HT-29 (cell line): ENCODE results near the gene S100A2. TPM values are rescaled to one million over a fixed set of nuclear protein-coding genes. Genes with fewer than 3 reads are reported as not detected.

Experiments used
- DNase-seq: peaks from one replicate; pipeline ENCODE4 v3.0.0-alpha.2; 2015; ENCODE audit warnings: low spot score
- total RNA-seq: library from RNA; depleted of rRNA; stranded (reverse); fragments of >200 nt; shearing (Covaris generic); gene quantifications from 2 replicates; pipeline ENCODE4 v1.2.3, GENCODE V29; 2014; rRNA removed

S100A2 gene
- 17.9 and 26.4 TPM in 2 replicates for total RNA-seq

- peak; percentile 81 for DNase-seq
Observed at GRCh38 chr1:153565529-153566374, at the start of gene S100A2. S100A2 (minus strand) TSS chr1:153565844; CDS start chr1:153563877, 1,967 bp downstream.

GRCh38 chr1:153615406-153615805 is 49.8 kb upstream of the S100A2 start:
- no peak for DNase-seq

DNA sequence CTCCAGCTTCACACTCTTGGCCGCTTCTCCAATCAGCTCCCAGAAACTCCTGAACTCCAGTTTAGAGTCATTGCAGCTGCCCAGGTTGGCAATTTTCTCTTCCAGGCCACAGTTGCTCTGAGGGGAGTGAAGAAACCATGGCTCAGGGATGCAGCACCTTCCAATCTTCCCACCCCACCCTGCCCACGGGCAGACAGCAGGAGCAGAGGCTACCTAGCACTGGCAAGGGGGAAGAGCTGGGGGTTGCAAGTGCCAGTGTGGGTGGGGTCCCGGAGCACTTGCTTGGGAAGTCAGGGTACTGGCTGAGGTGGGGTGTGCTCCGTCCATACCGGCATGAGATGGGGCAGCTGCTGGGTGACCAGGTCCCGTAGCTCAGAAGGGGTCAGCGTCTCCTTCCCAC is 49.3 kb upstream of the S100A2 start:
- no peak for DNase-seq

DNA sequence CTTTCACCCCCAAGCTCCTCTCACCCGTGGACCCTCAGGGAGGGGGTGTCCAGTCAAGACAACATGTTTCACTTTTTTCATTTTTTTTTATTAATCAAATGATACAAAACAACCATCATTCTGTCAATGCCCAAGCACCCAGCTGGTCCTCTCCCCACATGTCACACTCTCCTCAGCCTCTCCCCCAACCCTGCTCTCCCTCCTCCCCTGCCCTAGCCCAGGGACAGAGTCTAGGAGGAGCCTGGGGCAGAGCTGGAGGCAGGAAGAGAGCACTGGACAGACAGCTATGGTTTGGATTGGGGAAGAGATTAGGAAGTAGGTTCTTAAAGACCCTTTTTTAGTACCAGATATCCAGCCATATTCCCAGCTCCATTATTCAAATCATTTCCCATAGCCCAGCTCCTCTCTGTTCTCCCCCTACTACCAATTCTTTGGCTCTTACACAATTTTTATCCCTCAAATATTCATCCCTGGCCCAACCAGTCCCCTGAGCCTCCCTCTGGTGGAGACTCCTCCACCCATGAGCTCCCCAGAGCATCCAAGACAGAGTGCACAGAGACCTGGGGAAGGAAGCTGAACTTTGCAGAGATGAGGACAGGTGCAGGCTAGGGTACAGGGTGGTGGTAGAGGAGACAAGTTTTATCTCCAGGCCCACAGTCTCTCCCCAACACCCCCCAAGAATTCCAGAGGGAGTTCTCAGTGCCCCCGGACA is 48.7 kb upstream of the S100A2 start:
- no peak for DNase-seq

DNA sequence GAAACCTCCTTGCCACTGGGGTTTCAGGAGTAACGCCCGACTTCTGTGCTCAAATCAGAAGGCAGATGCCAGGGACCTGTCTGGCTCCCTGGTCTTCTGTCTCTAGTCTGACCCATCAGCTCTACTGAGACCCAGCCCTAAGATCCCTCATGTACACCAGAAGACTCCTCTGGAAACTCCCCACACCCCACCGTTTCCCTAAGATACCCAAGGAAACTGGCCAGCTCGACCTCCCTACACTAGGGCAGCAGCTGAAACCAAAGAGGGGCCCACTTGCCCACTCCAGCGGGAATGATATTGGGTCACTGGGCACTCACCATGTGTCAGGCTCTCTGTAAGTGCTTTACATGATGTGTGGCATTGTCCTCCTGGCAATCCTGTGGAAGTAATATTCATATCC is 47.8 kb upstream of the S100A2 start:
- no peak for DNase-seq

DNA sequence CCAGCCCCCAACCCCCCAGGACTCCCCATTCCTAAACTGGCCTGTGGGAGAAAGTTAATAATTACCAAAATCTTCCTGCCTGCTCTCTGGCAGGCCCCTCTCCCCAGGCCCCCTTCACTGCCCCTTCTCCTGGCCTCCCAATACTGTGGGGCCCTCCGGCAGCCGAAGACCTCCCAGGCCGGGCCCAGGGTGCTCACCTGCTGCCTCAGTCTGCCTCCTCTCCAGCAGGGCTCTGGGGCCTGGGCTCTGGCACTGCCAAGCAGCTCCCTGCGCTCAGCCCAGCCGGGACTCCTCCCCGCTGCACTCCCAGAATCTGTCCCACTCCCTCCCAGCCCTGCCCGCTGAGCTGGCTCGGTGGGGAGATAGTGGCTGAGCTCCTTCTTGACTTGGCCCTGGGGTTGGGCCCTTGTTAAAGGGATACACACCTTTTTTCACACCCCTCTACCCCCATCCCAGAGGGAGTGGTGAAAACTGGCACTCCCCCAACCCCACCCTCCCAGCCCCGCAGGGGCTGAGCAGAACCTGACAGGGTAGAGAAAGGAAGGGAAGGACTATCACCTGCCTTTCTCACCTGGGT is 47.2 kb upstream of the S100A2 start, which contains the start of gene S100A16:
Gene S100A16 (minus strand): TSS at position 383 of the 577 bp plus-strand sequence. CDS start 4,986 bp downstream, outside the sequence.
- peak; percentile 82 for DNase-seq

DNA sequence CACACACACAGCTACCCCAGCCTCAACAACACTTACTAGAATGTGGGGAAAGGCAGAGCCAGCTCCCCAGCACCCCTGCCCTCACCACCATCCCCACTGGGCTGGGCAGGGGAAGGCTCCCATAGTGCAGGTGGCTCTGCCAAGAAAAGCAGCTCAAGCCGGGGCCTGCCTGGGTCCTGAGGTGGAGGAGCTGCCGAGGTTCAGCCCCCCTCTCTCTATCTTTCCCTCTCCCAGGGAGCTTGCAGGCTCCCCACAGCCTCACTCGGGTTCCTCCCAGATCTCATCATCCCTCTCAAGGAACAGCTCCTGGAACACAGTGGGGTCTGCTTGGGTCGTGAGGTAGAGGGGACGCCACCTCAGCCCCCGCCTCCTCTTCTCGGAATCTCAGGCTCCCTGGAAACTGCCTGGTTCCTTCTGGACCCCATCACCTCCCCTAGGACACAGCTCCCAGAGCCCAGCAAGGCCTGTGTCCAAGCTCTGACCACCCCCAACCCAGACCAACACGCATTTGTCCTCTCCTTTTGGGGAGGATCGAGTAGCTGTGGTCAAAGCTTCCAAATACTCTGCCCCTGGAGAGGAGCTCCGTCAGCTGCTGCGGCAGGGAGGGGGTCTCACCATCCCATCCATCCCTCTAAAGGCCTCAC is 46.6 kb upstream of the S100A2 start:
- no peak for DNase-seq

DNA sequence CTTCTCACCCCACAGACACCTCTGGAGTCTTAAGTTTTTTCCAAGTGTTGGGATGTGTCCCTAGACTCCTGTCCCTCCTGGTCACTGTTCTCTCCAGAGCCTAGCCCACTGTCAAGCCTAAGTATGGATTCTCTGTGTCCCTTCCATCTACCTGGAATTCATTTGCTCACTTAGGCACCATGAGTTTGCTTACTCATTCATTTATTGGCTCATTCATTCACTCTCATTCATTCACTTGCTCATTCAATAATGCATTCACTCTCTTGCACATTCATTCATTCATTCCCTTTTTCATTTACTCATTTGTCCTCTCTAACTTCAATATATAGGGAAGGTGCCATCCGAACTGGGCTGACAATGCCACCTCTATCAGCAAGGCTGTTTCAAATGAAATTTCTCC is 45.7 kb upstream of the S100A2 start:
- DNase-seq = no peak

- DNase-seq = no peak
Observed at GRCh38 chr1:153610811-153611301, 45.2 kb upstream of the S100A2 start.

GRCh38 chr1:153610334-153610733 is 44.7 kb upstream of the S100A2 start:
- no peak for DNase-seq

GRCh38 chr1:153609585-153609907 is 43.9 kb upstream of the S100A2 start:
- no peak for DNase-seq

GRCh38 chr1:153608742-153609584 is 43.3 kb upstream of the S100A2 start:
- peak; percentile 83 for DNase-seq

DNA sequence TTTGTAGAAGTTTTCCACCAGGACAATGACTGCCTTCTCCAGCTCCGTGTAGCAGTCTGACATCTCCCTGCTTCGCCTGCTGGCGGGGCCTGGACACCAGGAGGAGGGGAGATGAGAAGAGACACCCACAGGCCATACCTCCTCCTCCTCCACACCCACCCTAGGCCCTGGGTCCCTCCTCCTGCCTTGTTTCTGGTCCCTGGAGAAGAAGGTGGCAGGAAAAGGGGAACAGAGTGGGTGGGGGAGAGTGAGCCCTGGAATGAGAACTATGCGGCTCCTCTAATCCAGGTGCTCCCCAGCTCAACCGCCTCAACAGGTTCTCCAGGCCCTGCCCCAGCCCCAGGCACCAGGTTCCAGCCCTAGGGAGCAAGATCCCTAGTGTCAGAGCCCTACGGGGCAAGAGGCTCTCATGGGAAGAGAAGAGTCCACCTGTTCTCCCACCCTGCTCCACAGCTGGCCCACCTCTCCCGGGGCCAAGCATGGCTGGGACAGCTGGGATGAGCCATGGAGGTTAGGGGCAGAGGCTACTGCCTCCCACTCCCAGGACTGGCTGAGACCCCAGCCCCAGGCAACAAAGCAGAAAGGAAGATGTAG is 42.5 kb upstream of the S100A2 start:
- DNase-seq = peak; percentile 70

GRCh38 chr1:153607381-153607780 is 41.7 kb upstream of the S100A2 start:
- DNase-seq = no peak

DNA sequence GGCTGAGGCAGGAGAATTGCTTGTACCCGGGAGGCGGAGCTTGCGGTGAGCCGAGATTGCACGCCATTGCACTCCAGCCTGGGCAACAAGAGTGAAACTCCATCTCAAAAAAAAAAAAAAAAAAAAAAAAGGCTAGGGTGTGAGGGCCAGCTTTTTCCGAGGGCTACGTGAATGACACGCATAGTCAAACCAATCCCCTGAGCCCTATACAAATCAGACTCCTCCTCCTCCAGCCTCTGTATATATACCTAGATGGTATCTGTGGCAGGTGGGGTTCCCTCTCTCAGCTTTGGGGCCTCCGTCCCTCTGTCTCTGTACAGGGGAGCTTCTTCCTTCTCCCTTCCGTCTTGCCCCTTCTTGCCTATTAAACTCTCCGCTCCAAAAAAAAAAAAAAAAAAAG is 40.5 kb upstream of the S100A2 start:
- no peak for DNase-seq

GRCh38 chr1:153602749-153603148 is 37.1 kb upstream of the S100A2 start:
- no peak for DNase-seq

DNA sequence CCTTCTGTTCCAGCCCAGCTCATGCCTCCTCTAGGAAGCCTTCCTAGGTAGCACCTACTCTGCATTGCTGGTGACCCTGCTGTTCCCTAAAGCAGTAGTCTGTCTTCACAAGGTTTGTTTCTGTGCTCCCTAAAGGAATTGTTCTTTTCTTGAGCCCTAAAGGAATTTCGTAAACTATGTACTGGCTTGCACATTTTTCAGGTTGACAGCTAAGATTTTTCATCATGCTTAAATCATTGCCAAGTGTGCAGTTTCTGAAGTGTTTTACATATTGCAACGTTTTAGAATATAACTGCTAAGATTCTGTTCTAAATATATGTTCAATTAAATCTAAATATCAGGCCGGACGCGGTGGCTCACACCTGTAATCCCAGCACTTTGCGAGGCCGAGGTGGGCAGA is 34.2 kb upstream of the S100A2 start:
- DNase-seq = no peak

GRCh38 chr1:153598309-153599172 is 32.9 kb upstream of the S100A2 start:
- no peak for DNase-seq

DNA sequence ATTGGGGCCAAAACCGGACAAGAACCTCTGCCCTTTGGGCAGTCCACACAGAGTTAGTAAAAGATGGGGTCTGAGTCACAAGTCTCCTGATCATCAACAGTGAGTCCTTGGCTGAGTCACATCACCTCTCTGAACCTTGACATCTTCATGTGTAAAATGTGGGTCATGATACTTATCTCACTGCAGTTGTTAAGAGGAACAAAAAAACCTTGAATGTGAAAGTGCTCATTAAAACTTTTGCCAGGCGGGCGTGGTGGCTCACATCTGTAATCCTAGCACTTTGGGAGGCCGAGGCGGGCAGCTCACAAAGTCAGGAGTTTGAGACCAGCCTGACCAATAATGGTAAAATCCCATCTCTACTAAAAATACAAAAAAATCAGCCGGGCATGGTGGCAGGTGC is 31.6 kb upstream of the S100A2 start:
- DNase-seq = no peak

DNA sequence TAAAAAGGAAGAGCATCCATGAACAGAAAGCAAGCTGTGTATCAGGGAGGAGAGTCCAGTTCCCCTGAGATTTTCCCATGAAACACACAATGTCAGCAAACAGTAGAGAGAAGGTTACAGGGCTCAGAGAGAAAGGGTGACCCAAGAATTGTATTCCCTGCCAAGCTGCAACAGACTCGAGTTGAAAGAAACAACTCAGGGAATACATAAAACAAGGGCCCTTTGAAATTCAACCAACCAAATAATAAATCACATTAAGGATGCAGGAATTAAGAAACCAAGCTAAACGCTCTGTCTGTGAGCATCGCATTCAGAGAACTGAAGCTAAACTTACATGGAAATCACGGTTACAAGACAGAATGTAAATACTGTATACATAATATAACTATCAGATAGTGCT is 27.1 kb upstream of the S100A2 start:
- DNase-seq = no peak
